Measurements from ENCODE around the gene ZG16. TPM values are rescaled to one million over a fixed set of nuclear protein-coding genes. Genes with fewer than 3 reads are reported as not detected.

Gene ZG16
- total RNA-seq, 2 experiments from 2014 or later, result not detected

GRCh38 chr16:29810699-29811169 is 32.7 kb downstream of the ZG16 start:
- Histone ChIP-seq H3K36me3 (ENCODE audit: insufficient read depth, low read length) (peaks cover 42% of the 10 kb centered on the region), H4K20me1 (ENCODE audit: insufficient read depth, low read length) (peaks cover 18% of the 10 kb centered on the region), H3K27ac (ENCODE audit: low read depth, low read length, poor library complexity, severe bottlenecking) (peak overlapping the region; percentile 16), H3K4me1 (ENCODE audit: insufficient read depth, low read length, poor library complexity, severe bottlenecking) (peaks cover 53% of the 10 kb centered on the region), H2AFZ (ENCODE audit: low read length) (no peak overlapping the region), H3K4me3 (ENCODE audit: low read depth, low read length, poor library complexity, severe bottlenecking) (peak overlapping the region; percentile 83), H3K9me3 (ENCODE audit: low read length) (no peaks in the 10 kb centered on the region), H3K9me2 (ENCODE audit: insufficient read depth, low read length) (no peaks in the 10 kb centered on the region), H3K79me2 (ENCODE audit: insufficient read depth, low read depth, low read length) (peaks cover 15% of the 10 kb centered on the region; the same call in 1 of the 2 replicates), H3K4me2 (ENCODE audit: low read length) (peak overlapping the region; percentile 93)
- CTCF ChIA-PET (ENCODE audit: unreplicated experiment), result no interaction called here
- intact Hi-C loops (cut with micrococcal nuclease; ENCODE audit: unreplicated experiment), result no loop called here
- POLR2A ChIA-PET, result no interaction called here
- DNase-seq (ENCODE audit: low spot score), result no peak
- BruUV-seq (replicated peaks), result TSS peak; percentile 96
- no peak for TF ChIP-seq CTCF (conservative IDR thresholded peaks at IDR 0.05; ENCODE audit: low read length)
- no peak for TF ChIP-seq EZH2phosphoT487 (IDR thresholded peaks at IDR 0.05; ENCODE audit: borderline replicate concordance, low read depth, low read length)

DNA sequence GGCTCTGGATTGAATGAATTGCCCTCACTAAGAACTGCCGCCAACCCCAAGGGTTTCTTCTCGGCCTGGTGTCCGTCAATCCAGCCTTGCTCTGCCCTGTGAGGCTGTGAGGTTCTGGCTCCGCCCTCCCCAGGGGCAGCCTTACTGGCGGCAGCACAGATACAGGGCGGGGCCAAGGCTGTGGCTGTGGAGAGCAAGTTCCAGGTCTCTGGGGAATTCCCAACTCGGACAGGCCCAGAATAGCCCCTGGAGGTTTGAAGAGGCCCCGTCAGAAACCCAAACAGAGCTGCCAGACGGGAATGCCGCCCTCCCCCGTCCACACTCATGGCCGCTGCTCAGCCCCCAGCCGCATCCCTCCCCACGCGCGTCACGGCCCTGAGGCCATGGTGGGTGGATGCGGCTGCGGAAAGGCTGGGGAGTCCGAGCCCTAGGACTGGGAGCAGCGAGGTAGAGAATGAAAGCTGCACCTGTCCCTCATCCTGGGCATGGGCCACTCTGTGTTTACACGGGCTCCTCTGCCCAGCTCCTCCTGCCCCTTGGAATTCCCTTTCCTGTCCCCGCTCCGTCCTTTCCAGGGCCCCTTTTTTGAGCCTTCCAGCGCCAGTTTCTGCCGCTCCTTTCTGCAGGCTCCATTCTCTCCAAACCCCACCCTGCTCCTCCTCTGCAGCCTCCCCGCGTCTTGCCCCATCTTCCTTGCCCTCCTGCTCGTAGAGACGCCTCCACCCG is 33.3 kb downstream of the ZG16 start:
- intact Hi-C loops (cut with micrococcal nuclease; ENCODE audit: unreplicated experiment), result no loop called here
- no peaks in the 10 kb centered on the region for H3K9me3 ChIP-seq (ENCODE audit: low read length)
- H3K9me2 ChIP-seq (ENCODE audit: insufficient read depth, low read length), result no peaks in the 10 kb centered on the region
- BruUV-seq (replicated peaks), result no TSS peak
- H3K36me3 ChIP-seq (ENCODE audit: insufficient read depth, low read length), result peaks cover 42% of the 10 kb centered on the region
- peaks cover 53% of the 10 kb centered on the region for H3K4me1 ChIP-seq (ENCODE audit: insufficient read depth, low read length, poor library complexity, severe bottlenecking)
- H3K4me2 ChIP-seq (ENCODE audit: low read length), result peak overlapping the region; percentile 93
- H2AFZ ChIP-seq (ENCODE audit: low read length), result no peak overlapping the region
- POLR2A ChIA-PET, result no interaction called here
- CTCF ChIA-PET (ENCODE audit: unreplicated experiment), result no interaction called here
- peak overlapping the region; percentile 83 for H3K4me3 ChIP-seq (ENCODE audit: low read depth, low read length, poor library complexity, severe bottlenecking)
- peaks cover 18% of the 10 kb centered on the region for H4K20me1 ChIP-seq (ENCODE audit: insufficient read depth, low read length)
- no peak overlapping the region for H3K27ac ChIP-seq (ENCODE audit: low read depth, low read length, poor library complexity, severe bottlenecking)
- DNase-seq (ENCODE audit: low spot score), result peak; percentile 72
- H3K79me2 ChIP-seq (ENCODE audit: insufficient read depth, low read depth, low read length), result peaks cover 15% of the 10 kb centered on the region; the same call in 1 of the 2 replicates
- no peak for TF ChIP-seq CTCF (conservative IDR thresholded peaks at IDR 0.05; ENCODE audit: low read length)
- no peak for TF ChIP-seq EZH2phosphoT487 (IDR thresholded peaks at IDR 0.05; ENCODE audit: borderline replicate concordance, low read depth, low read length)
